ENCODE data around the gene KIF27.
"Not testable (repeated sequence)": the region's sequence is repeated elsewhere in the genome, so short reads cannot be mapped to it uniquely, and the experiment has no call there.

- not testable (repeated sequence) for TF ChIP-seq CTCF (IDR thresholded peaks at IDR 0.05; ENCODE audit: low read depth, low read length, missing input control); ATF3 (IDR thresholded peaks at IDR 0.05); YY1 (IDR thresholded peaks at IDR 0.05); GABPA (IDR thresholded peaks at IDR 0.05 in 1 of 2, conservative IDR thresholded peaks at IDR 0.05 in 1 of 2); MAX (IDR thresholded peaks at IDR 0.05); HNF4G (IDR thresholded peaks at IDR 0.05)
Observed at GRCh38 chr9:83894301-83894700, 26.9 kb downstream of the KIF27 start.

Data from liver (tissue), 3 donors.